ENCODE data around the gene TK1. TPM values are rescaled to one million over a fixed set of nuclear protein-coding genes. Genes with fewer than 3 reads are reported as not detected.

TK1 gene
- total and polyA plus RNA-seq, 3 donors from 2014 or later, result 3.9 to 5.7 (median 4.8) TPM

- intact Hi-C loops (cut with DNase I; ENCODE audit: low total_unique reads), result no loop called here
- no peaks in the 10 kb centered on the region for H3K36me3 ChIP-seq (ENCODE audit: low read depth, missing control alignments)
- DNase-seq, result no peak
- no peak for TF ChIP-seq CTCF (IDR thresholded peaks at IDR 0.05)
- TF ChIP-seq POLR2A (IDR thresholded peaks at IDR 0.05), result no peak
- H3K9me3 ChIP-seq, result no peaks in the 10 kb centered on the region
- H3K4me3 ChIP-seq, result no peak overlapping the region
- no peak overlapping the region for H3K27ac ChIP-seq
- 90 to 93% methylated on average over 7 of the region's 7 CpGs for WGBS, 2 donors
- no peaks in the 10 kb centered on the region for H3K27me3 ChIP-seq
- H3K4me1 ChIP-seq, result peaks cover 21% of the 10 kb centered on the region
These were observed 40.4 kb downstream of the TK1 start for GRCh38 chr17:78146471-78146869.

GRCh38 chr17:78144736-78145641 is 41.9 kb downstream of the TK1 start:
- Histone ChIP-seq H3K27ac (peak overlapping the region; percentile 39 to 59), H3K27me3 (no peaks in the 10 kb centered on the region), H3K36me3 (ENCODE audit: low read depth, missing control alignments) (no peaks in the 10 kb centered on the region), H3K9me3 (no peaks in the 10 kb centered on the region), H3K4me3 (no peak overlapping the region), H3K4me1 (peaks cover 21% of the 10 kb centered on the region)
- intact Hi-C loops (cut with DNase I; ENCODE audit: low total_unique reads), result no loop called here
- TF ChIP-seq CTCF (IDR thresholded peaks at IDR 0.05) (no peak), POLR2A (IDR thresholded peaks at IDR 0.05) (no peak)
- WGBS, 2 donors, result 39 to 55% methylated on average over 5 to 18 of the region's 18 CpGs
- DNase-seq, result peak; percentile 78

- TF ChIP-seq POLR2A (IDR thresholded peaks at IDR 0.05) (no peak), CTCF (IDR thresholded peaks at IDR 0.05) (no peak)
- 38 to 44% methylated on average over 6 to 11 of the region's 11 CpGs for whole genome bisulfite sequencing, 2 donors
- Histone ChIP-seq H3K4me3 (no peak overlapping the region), H3K4me1 (peaks cover 21% of the 10 kb centered on the region), H3K36me3 (ENCODE audit: low read depth, missing control alignments) (no peaks in the 10 kb centered on the region), H3K27me3 (no peaks in the 10 kb centered on the region), H3K9me3 (no peaks in the 10 kb centered on the region), H3K27ac (peak overlapping the region; percentile 34 to 39)
- intact Hi-C loops (cut with DNase I; ENCODE audit: low total_unique reads), result no loop called here
- DNase-seq, result peak; percentile 86
These were observed 42.6 kb downstream of the TK1 start for GRCh38 chr17:78144147-78144719.

- intact Hi-C loops (cut with DNase I; ENCODE audit: low total_unique reads), result no loop called here
- H3K27ac ChIP-seq, result no peak overlapping the region
- H3K36me3 ChIP-seq (ENCODE audit: low read depth, missing control alignments), result no peaks in the 10 kb centered on the region
- WGBS, 2 donors, result 77 to 87% methylated on average over 18 to 21 of the region's 21 CpGs
- no peaks in the 10 kb centered on the region for H3K27me3 ChIP-seq
- TF ChIP-seq CTCF (IDR thresholded peaks at IDR 0.05), result no peak
- TF ChIP-seq POLR2A (IDR thresholded peaks at IDR 0.05), result no peak
- DNase-seq, result no peak
- no peaks in the 10 kb centered on the region for H3K9me3 ChIP-seq
- H3K4me3 ChIP-seq, result no peak overlapping the region
- peaks cover 21% of the 10 kb centered on the region for H3K4me1 ChIP-seq
These were observed 43.4 kb downstream of the TK1 start for GRCh38 chr17:78143214-78144146.
